ENCODE data around the gene OPRL1. TPM values are rescaled to one million over a fixed set of nuclear protein-coding genes. Genes with fewer than 3 reads are reported as not detected.

OPRL1 gene
- total RNA-seq, 1 experiment from 2014 or later = 34.0 TPM

GRCh38 chr20:64041040-64041780 lies 38.7 kb upstream of the OPRL1 start:
- no peak overlapping the region for H3K4me3 ChIP-seq (ENCODE audit: low read length)
- H3K36me3 ChIP-seq (ENCODE audit: insufficient read depth, low read length) = no peaks in the 10 kb centered on the region
- H3K27me3 ChIP-seq (ENCODE audit: low read length) = no peaks in the 10 kb centered on the region
- no peak overlapping the region for H3K4me2 ChIP-seq (ENCODE audit: low read depth, low read length, poor library complexity, severe bottlenecking)
- no peak for DNase-seq
- no peaks in the 10 kb centered on the region for H3K9me3 ChIP-seq (ENCODE audit: low read length)
- H4K20me1 ChIP-seq (ENCODE audit: insufficient read depth, low read depth, low read length) = peaks cover 3% of the 10 kb centered on the region; the same call in 1 of the 2 replicates
- H3K27ac ChIP-seq (ENCODE audit: low read length) = no peak overlapping the region
- H3K9me2 ChIP-seq (replicated peaks; ENCODE audit: insufficient read depth, low read length) = no peaks in the 10 kb centered on the region
- H3K79me2 ChIP-seq (ENCODE audit: low read length) = no peaks in the 10 kb centered on the region
- H2AFZ ChIP-seq (ENCODE audit: low read length) = no peak overlapping the region
- H3K9ac ChIP-seq (ENCODE audit: low read length) = no peak overlapping the region
- H3K4me1 ChIP-seq (ENCODE audit: low read length) = peaks cover 35% of the 10 kb centered on the region

- H3K4me2 ChIP-seq (ENCODE audit: low read depth, low read length, poor library complexity, severe bottlenecking) = no peak overlapping the region
- no peaks in the 10 kb centered on the region for H3K79me2 ChIP-seq (ENCODE audit: low read length)
- no peaks in the 10 kb centered on the region for H3K27me3 ChIP-seq (ENCODE audit: low read length)
- H4K20me1 ChIP-seq (ENCODE audit: insufficient read depth, low read depth, low read length) = peaks cover 3% of the 10 kb centered on the region; the same call in 1 of the 2 replicates
- no peak overlapping the region for H3K4me3 ChIP-seq (ENCODE audit: low read length)
- H3K4me1 ChIP-seq (ENCODE audit: low read length) = peaks cover 30% of the 10 kb centered on the region
- H3K9me2 ChIP-seq (replicated peaks; ENCODE audit: insufficient read depth, low read length) = no peaks in the 10 kb centered on the region
- no peaks in the 10 kb centered on the region for H3K9me3 ChIP-seq (ENCODE audit: low read length)
- no peak overlapping the region for H2AFZ ChIP-seq (ENCODE audit: low read length)
- H3K27ac ChIP-seq (ENCODE audit: low read length) = no peak overlapping the region
- no peak overlapping the region for H3K9ac ChIP-seq (ENCODE audit: low read length)
- no peak for DNase-seq
- no peaks in the 10 kb centered on the region for H3K36me3 ChIP-seq (ENCODE audit: insufficient read depth, low read length)
Measured at GRCh38 chr20:64041781-64042053, 38.2 kb upstream of the OPRL1 start.

- no peaks in the 10 kb centered on the region for H3K9me3 ChIP-seq (ENCODE audit: low read length)
- no peaks in the 10 kb centered on the region for H3K9me2 ChIP-seq (replicated peaks; ENCODE audit: insufficient read depth, low read length)
- no peak overlapping the region for H2AFZ ChIP-seq (ENCODE audit: low read length)
- H3K27ac ChIP-seq (ENCODE audit: low read length) = no peak overlapping the region
- H3K36me3 ChIP-seq (ENCODE audit: insufficient read depth, low read length) = no peaks in the 10 kb centered on the region
- no peak overlapping the region for H3K9ac ChIP-seq (ENCODE audit: low read length)
- peaks cover 25% of the 10 kb centered on the region for H3K4me1 ChIP-seq (ENCODE audit: low read length)
- H3K27me3 ChIP-seq (ENCODE audit: low read length) = no peaks in the 10 kb centered on the region
- no peak for DNase-seq
- H3K79me2 ChIP-seq (ENCODE audit: low read length) = no peaks in the 10 kb centered on the region
- no peak overlapping the region for H3K4me3 ChIP-seq (ENCODE audit: low read length)
- H4K20me1 ChIP-seq (ENCODE audit: insufficient read depth, low read depth, low read length) = peaks cover 3% of the 10 kb centered on the region; the same call in 1 of the 2 replicates
- H3K4me2 ChIP-seq (ENCODE audit: low read depth, low read length, poor library complexity, severe bottlenecking) = no peak overlapping the region
Measured at GRCh38 chr20:64042054-64042781, 37.7 kb upstream of the OPRL1 start.

GRCh38 chr20:64043768-64044167 lies 36.1 kb upstream of the OPRL1 start:
- no peak for DNase-seq
- Histone ChIP-seq H3K79me2 (ENCODE audit: low read length) (no peaks in the 10 kb centered on the region), H3K4me1 (ENCODE audit: low read length) (peaks cover 10% of the 10 kb centered on the region), H3K27ac (ENCODE audit: low read length) (no peak overlapping the region), H3K9me3 (ENCODE audit: low read length) (no peaks in the 10 kb centered on the region), H3K27me3 (ENCODE audit: low read length) (no peaks in the 10 kb centered on the region), H4K20me1 (ENCODE audit: insufficient read depth, low read depth, low read length) (no peaks in the 10 kb centered on the region; the same call in 1 of the 2 replicates), H2AFZ (ENCODE audit: low read length) (no peak overlapping the region), H3K4me2 (ENCODE audit: low read depth, low read length, poor library complexity, severe bottlenecking) (no peak overlapping the region), H3K9ac (ENCODE audit: low read length) (no peak overlapping the region), H3K4me3 (ENCODE audit: low read length) (no peak overlapping the region), H3K9me2 (replicated peaks; ENCODE audit: insufficient read depth, low read length) (no peaks in the 10 kb centered on the region), H3K36me3 (ENCODE audit: insufficient read depth, low read length) (no peaks in the 10 kb centered on the region)

- Histone ChIP-seq H3K4me1 (ENCODE audit: low read length) (peaks cover 2% of the 10 kb centered on the region), H3K4me3 (ENCODE audit: low read length) (no peak overlapping the region), H3K9me3 (ENCODE audit: low read length) (no peaks in the 10 kb centered on the region), H2AFZ (ENCODE audit: low read length) (no peak overlapping the region), H3K79me2 (ENCODE audit: low read length) (no peaks in the 10 kb centered on the region), H4K20me1 (ENCODE audit: insufficient read depth, low read depth, low read length) (no peaks in the 10 kb centered on the region; the same call in 1 of the 2 replicates), H3K9ac (ENCODE audit: low read length) (no peak overlapping the region), H3K36me3 (ENCODE audit: insufficient read depth, low read length) (no peaks in the 10 kb centered on the region), H3K4me2 (ENCODE audit: low read depth, low read length, poor library complexity, severe bottlenecking) (no peak overlapping the region), H3K27me3 (ENCODE audit: low read length) (no peaks in the 10 kb centered on the region), H3K9me2 (replicated peaks; ENCODE audit: insufficient read depth, low read length) (no peaks in the 10 kb centered on the region), H3K27ac (ENCODE audit: low read length) (no peak overlapping the region)
- no peak for DNase-seq
Measured at GRCh38 chr20:64044484-64045247, 35.2 kb upstream of the OPRL1 start.

- no peak overlapping the region for H3K27ac ChIP-seq (ENCODE audit: low read length)
- no peaks in the 10 kb centered on the region; the same call in 1 of the 2 replicates for H4K20me1 ChIP-seq (ENCODE audit: insufficient read depth, low read depth, low read length)
- H3K79me2 ChIP-seq (ENCODE audit: low read length) = no peaks in the 10 kb centered on the region
- H3K9ac ChIP-seq (ENCODE audit: low read length) = no peak overlapping the region
- no peaks in the 10 kb centered on the region for H3K27me3 ChIP-seq (ENCODE audit: low read length)
- no peak overlapping the region for H3K4me3 ChIP-seq (ENCODE audit: low read length)
- H3K36me3 ChIP-seq (ENCODE audit: insufficient read depth, low read length) = no peaks in the 10 kb centered on the region
- H3K9me3 ChIP-seq (ENCODE audit: low read length) = no peaks in the 10 kb centered on the region
- DNase-seq = no peak
- H2AFZ ChIP-seq (ENCODE audit: low read length) = no peak overlapping the region
- no peaks in the 10 kb centered on the region for H3K9me2 ChIP-seq (replicated peaks; ENCODE audit: insufficient read depth, low read length)
- no peak overlapping the region for H3K4me2 ChIP-seq (ENCODE audit: low read depth, low read length, poor library complexity, severe bottlenecking)
- peaks cover 9% of the 10 kb centered on the region for H3K4me1 ChIP-seq (ENCODE audit: low read length)
Measured at GRCh38 chr20:64045346-64046011, 34.4 kb upstream of the OPRL1 start.

GRCh38 chr20:64047046-64047389 lies 32.9 kb upstream of the OPRL1 start:
- H3K9ac ChIP-seq (ENCODE audit: low read length) = no peak overlapping the region
- no peak overlapping the region for H3K4me3 ChIP-seq (ENCODE audit: low read length)
- H3K9me3 ChIP-seq (ENCODE audit: low read length) = no peaks in the 10 kb centered on the region
- no peak overlapping the region for H2AFZ ChIP-seq (ENCODE audit: low read length)
- H3K36me3 ChIP-seq (ENCODE audit: insufficient read depth, low read length) = no peaks in the 10 kb centered on the region
- no peak overlapping the region for H3K27ac ChIP-seq (ENCODE audit: low read length)
- H3K4me1 ChIP-seq (ENCODE audit: low read length) = peaks cover 16% of the 10 kb centered on the region
- no peaks in the 10 kb centered on the region for H3K9me2 ChIP-seq (replicated peaks; ENCODE audit: insufficient read depth, low read length)
- no peaks in the 10 kb centered on the region; the same call in 1 of the 2 replicates for H4K20me1 ChIP-seq (ENCODE audit: insufficient read depth, low read depth, low read length)
- DNase-seq = no peak
- H3K27me3 ChIP-seq (ENCODE audit: low read length) = no peaks in the 10 kb centered on the region
- H3K4me2 ChIP-seq (ENCODE audit: low read depth, low read length, poor library complexity, severe bottlenecking) = no peak overlapping the region
- no peaks in the 10 kb centered on the region for H3K79me2 ChIP-seq (ENCODE audit: low read length)

GRCh38 chr20:64047968-64048401 lies 31.9 kb upstream of the OPRL1 start:
- Histone ChIP-seq H3K27ac (ENCODE audit: low read length) (no peak overlapping the region), H3K9me3 (ENCODE audit: low read length) (no peaks in the 10 kb centered on the region), H2AFZ (ENCODE audit: low read length) (no peak overlapping the region), H3K36me3 (ENCODE audit: insufficient read depth, low read length) (no peaks in the 10 kb centered on the region), H3K9ac (ENCODE audit: low read length) (no peak overlapping the region), H4K20me1 (ENCODE audit: insufficient read depth, low read depth, low read length) (no peaks in the 10 kb centered on the region; the same call in 1 of the 2 replicates), H3K4me2 (ENCODE audit: low read depth, low read length, poor library complexity, severe bottlenecking) (no peak overlapping the region), H3K27me3 (ENCODE audit: low read length) (no peaks in the 10 kb centered on the region), H3K9me2 (replicated peaks; ENCODE audit: insufficient read depth, low read length) (no peaks in the 10 kb centered on the region), H3K79me2 (ENCODE audit: low read length) (no peaks in the 10 kb centered on the region), H3K4me3 (ENCODE audit: low read length) (no peak overlapping the region), H3K4me1 (ENCODE audit: low read length) (peaks cover 16% of the 10 kb centered on the region)
- DNase-seq = no peak

All from Karpas-422 (cell line).